ENCODE measurements around the gene PKN1. TPM values are rescaled to one million over a fixed set of nuclear protein-coding genes. Genes with fewer than 3 reads are reported as not detected.

The PKN1 gene
- total RNA-seq, 1 experiment from 2014 or later = 205 TPM

DNA sequence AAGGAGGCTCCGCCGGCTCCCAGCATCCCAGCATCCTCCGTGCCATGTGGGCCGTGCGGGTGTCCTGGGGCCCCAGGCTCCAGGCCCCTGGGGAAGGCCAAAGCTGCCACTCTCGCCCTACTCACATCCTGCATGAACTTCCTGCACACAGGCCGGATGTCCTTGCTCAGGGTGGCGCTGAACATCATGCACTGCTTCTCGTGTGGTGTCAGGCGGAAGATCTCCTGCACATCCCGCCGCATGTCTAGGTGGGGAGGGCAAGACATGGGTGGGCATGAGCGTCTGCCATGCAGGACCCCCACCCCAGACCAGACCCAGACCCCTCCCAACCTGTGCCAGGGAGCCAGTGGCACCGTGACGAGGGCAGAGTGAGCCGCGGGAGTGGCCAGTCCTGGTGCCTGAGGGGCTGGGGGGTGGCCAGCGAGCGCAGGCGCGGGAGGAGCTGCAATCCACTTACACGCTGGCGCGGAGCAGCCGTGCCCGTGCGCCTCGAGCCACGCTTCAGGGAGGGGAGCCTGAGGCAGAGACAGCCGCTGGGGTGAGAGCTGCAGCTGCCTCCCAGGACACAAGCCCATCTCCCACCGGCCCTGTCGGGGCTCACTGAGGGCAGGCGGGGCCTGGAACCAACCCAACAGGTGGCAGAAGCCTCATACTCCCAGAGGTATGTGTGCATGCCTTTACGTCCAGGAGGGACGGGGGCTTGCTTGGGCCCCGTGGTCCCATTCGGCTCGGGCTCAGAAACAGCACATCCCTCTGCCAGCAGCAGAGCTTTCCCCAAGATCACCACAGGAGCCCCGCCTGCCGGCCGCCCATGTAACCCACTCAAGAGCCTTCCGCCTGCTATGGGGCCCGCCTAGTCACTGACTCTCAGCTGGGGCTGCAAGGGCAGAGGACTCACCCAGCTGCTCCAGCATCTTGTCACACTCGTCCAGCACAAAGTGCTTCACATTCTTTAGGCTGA lies 22.7 kb upstream of the PKN1 start:
- ATAC-seq = no peak

GRCh38 chr19:14411161-14411937 lies 21.8 kb upstream of the PKN1 start:
- Histone ChIP-seq H3K27me3 (ENCODE audit: control insufficient read depth, insufficient read depth, low read length) (no peaks in the 10 kb centered on the region), H3K36me3 (ENCODE audit: control insufficient read depth, insufficient read depth, low read length) (peaks cover 5% of the 10 kb centered on the region), H3K4me3 (ENCODE audit: low read depth in 2 of 2, low read length in 2 of 2) (no peak overlapping the region), H3K9me3 (ENCODE audit: control insufficient read depth, insufficient read depth, low read depth, low read length) (no peaks in the 10 kb centered on the region), H3K27ac (ENCODE audit: low read length) (no peak overlapping the region), H3K4me1 (ENCODE audit: control insufficient read depth, insufficient read depth, low read length) (peaks cover 25% of the 10 kb centered on the region)
- ATAC-seq (no peak), DNase-seq (ENCODE audit: low read depth, low spot score) (no peak)
- ChIA-PET CTCF (no interaction called here), POLR2A (interaction anchor here (0.5 kb wide), 1 partner anchor 20 kb away, joined by 6 read pairs; no protein-coding TSS in a partner anchor)
- TF ChIP-seq SIN3A (IDR thresholded peaks at IDR 0.05; ENCODE audit: borderline replicate concordance, insufficient read depth, low read depth, low read length) (no peak), CTCF (IDR thresholded peaks at IDR 0.05) (no peak), POLR2AphosphoS5 (IDR thresholded peaks at IDR 0.05; ENCODE audit: low read depth, low read length) (no peak), REST (IDR thresholded peaks at IDR 0.05; ENCODE audit: insufficient read depth in 1 of 2, low read depth in 2 of 2, low read length in 1 of 2) (no peak), TCF7L2 (IDR thresholded peaks at IDR 0.05; ENCODE audit: low read depth, low read length) (no peak)
- intact Hi-C loops (cut with micrococcal nuclease; ENCODE audit: unreplicated experiment) = no loop called here
- in situ Hi-C loops (cut with HindIII; ENCODE audit: low pct_unique_long_range_greater_than_20kb, low sequenced_read_pairs) = no loop called here
- no TSS peak for BruUV-seq (replicated peaks)

More for the DNA sequence above, 22.7 kb upstream of the PKN1 start:
- H3K9me3 ChIP-seq (ENCODE audit: control insufficient read depth, insufficient read depth, low read depth, low read length) = no peaks in the 10 kb centered on the region
- no peaks in the 10 kb centered on the region for H3K27me3 ChIP-seq (ENCODE audit: control insufficient read depth, insufficient read depth, low read length)
- intact Hi-C loops (cut with micrococcal nuclease; ENCODE audit: unreplicated experiment) = no loop called here
- in situ Hi-C loops (cut with HindIII; ENCODE audit: low pct_unique_long_range_greater_than_20kb, low sequenced_read_pairs) = no loop called here
- TF ChIP-seq SIN3A (IDR thresholded peaks at IDR 0.05; ENCODE audit: borderline replicate concordance, insufficient read depth, low read depth, low read length) (no peak), TCF7L2 (IDR thresholded peaks at IDR 0.05; ENCODE audit: low read depth, low read length) (no peak), POLR2AphosphoS5 (IDR thresholded peaks at IDR 0.05; ENCODE audit: low read depth, low read length) (0 out of 2 replicates have a peak, but pooled peaks have one; percentile 16), REST (IDR thresholded peaks at IDR 0.05; ENCODE audit: insufficient read depth in 1 of 2, low read depth in 2 of 2, low read length in 1 of 2) (no peak)
- H3K27ac ChIP-seq (ENCODE audit: low read length) = no peak overlapping the region
- peaks cover 22% of the 10 kb centered on the region for H3K4me1 ChIP-seq (ENCODE audit: control insufficient read depth, insufficient read depth, low read length)
- POLR2A ChIA-PET = no interaction called here
- CTCF ChIA-PET = interaction anchor here (0.5 kb wide), 1 partner anchor 77 kb away, joined by 3 read pairs; no protein-coding TSS in a partner anchor
- peaks cover 5% of the 10 kb centered on the region for H3K36me3 ChIP-seq (ENCODE audit: control insufficient read depth, insufficient read depth, low read length)
- no TSS peak for BruUV-seq (replicated peaks)
- no peak for DNase-seq (ENCODE audit: low read depth, low spot score)
- H3K4me3 ChIP-seq (ENCODE audit: low read depth in 2 of 2, low read length in 2 of 2) = no peak overlapping the region
